CD14-positive monocyte (primary cell): Measurements from ENCODE around the gene RAMAC. TPM values are rescaled to one million over a fixed set of nuclear protein-coding genes. Genes with fewer than 3 reads are reported as not detected.

Experiments
- DNase-seq, 3 donors: peaks; one replicate each; pipeline ENCODE4 v3.0.0-alpha.2; 2011 to 2022
- H2AFZ ChIP-seq: 2 replicates; pipeline ENCODE4 v1.6.0; 2012; ENCODE audit warnings: mild to moderate bottlenecking, low read depth, low read length, inconsistent platforms; ENCODE audit not compliant: insufficient read depth, poor library complexity, severe bottlenecking
- H3K27ac ChIP-seq, 2 donors: 1 replicate in 1 of 2; 2 replicates in 1 of 2; pipeline ENCODE4 v1.5.1; 2012 to 2013; ENCODE audit warnings: low read length in 2 of 2, control low read depth in 1 of 2, inconsistent platforms in 1 of 2, low read depth in 1 of 2, mild to moderate bottlenecking in 1 of 2
- H3K27me3 ChIP-seq, 2 donors: one replicate each; pipeline versions ENCODE4 v1.6.0 to v1.6.1; 2011 to 2013; ENCODE audit warnings: low read length in 2 of 2; ENCODE audit not compliant: control insufficient read depth in 2 of 2, insufficient read depth in 2 of 2
- H3K36me3 ChIP-seq, 2 donors: replicated peaks in 1 of 2; 1 replicate in 1 of 2; 2 replicates in 1 of 2; pipeline versions ENCODE4 v1.5.1 to v1.6.1; 2012 to 2013; ENCODE audit warnings: low read length in 2 of 2, control low read depth in 1 of 2, inconsistent platforms in 1 of 2, mild to moderate bottlenecking in 1 of 2; ENCODE audit not compliant: insufficient read depth in 2 of 2, control insufficient read depth in 1 of 2
- H3K4me1 ChIP-seq, 2 donors: 1 replicate in 1 of 2; 2 replicates in 1 of 2; pipeline versions ENCODE4 v1.5.1 to v1.6.1; 2012 to 2013; ENCODE audit warnings: low read length in 2 of 2, control low read depth in 1 of 2, inconsistent platforms in 1 of 2, mild to moderate bottlenecking in 1 of 2, moderate library complexity in 1 of 2; ENCODE audit not compliant: insufficient read depth in 2 of 2, control insufficient read depth in 1 of 2
- H3K4me2 ChIP-seq: replicated peaks from 2 replicates; pipeline ENCODE3; 2012; ENCODE audit warnings: low read length, moderate library complexity, mild to moderate bottlenecking; ENCODE audit not compliant: poor library complexity, severe bottlenecking; ENCODE audit errors: extremely low read depth
- H3K4me3 ChIP-seq, 3 experiments: fragments of 200-600 bp in 1 of 3; sonication (generic) in 1 of 3; replicated peaks in 1 of 3; 1 replicate in 2 of 3; 2 replicates in 1 of 3; pipeline ENCODE4 v1.5.1; 2011 to 2013; ENCODE audit warnings: low read length in 3 of 3, mild to moderate bottlenecking in 3 of 3, control low read depth in 2 of 3, low read depth in 2 of 3, inconsistent platforms in 1 of 3, moderate library complexity in 1 of 3
- H3K79me2 ChIP-seq: 2 replicates; pipeline ENCODE4 v1.6.0; 2012; ENCODE audit warnings: mild to moderate bottlenecking, control low read depth, inconsistent platforms, low read length, moderate library complexity; ENCODE audit not compliant: insufficient read depth
- H3K9ac ChIP-seq: 2 replicates; pipeline ENCODE4 v1.6.0; 2017; ENCODE audit warnings: low read length, mild to moderate bottlenecking; ENCODE audit not compliant: insufficient read depth, poor library complexity, severe bottlenecking
- H3K9me3 ChIP-seq, 2 donors: replicated peaks in 1 of 2; 1 replicate in 1 of 2; 2 replicates in 1 of 2; pipeline versions ENCODE4 v1.5.1 to v1.6.1; 2012 to 2013; ENCODE audit warnings: low read length in 2 of 2, control low read depth in 1 of 2; ENCODE audit not compliant: control insufficient read depth in 1 of 2, insufficient read depth in 1 of 2
- H4K20me1 ChIP-seq: 2 replicates; pipeline ENCODE4 v1.6.0; 2012; ENCODE audit warnings: mild to moderate bottlenecking, low read length, control low read depth, moderate library complexity; ENCODE audit not compliant: insufficient read depth
- H3K27ac Mint-ChIP-seq, 7 donors: one replicate each; pipeline ENCODE4 v1.8.0; 2020; ENCODE audit warnings: mild to moderate bottlenecking in 7 of 7, mixed read lengths in 7 of 7, moderate library complexity in 6 of 7, inconsistent platforms in 2 of 7
- H3K27me3 Mint-ChIP-seq, 3 donors: one replicate each; pipeline ENCODE4 v1.8.0; 2021 to 2022; ENCODE audit warnings: low read depth in 3 of 3, mild to moderate bottlenecking in 3 of 3, mixed read lengths in 3 of 3, moderate library complexity in 3 of 3, inconsistent platforms in 1 of 3
- H3K36me3 Mint-ChIP-seq, 2 donors: one replicate each; pipeline ENCODE4 v1.8.0; 2020; ENCODE audit warnings: mixed read lengths in 2 of 2, inconsistent platforms in 1 of 2, mild to moderate bottlenecking in 1 of 2
- H3K4me1 Mint-ChIP-seq: one replicate; pipeline ENCODE4 v1.8.0; 2020; ENCODE audit warnings: mild to moderate bottlenecking, mixed read lengths
- H3K4me3 Mint-ChIP-seq, 2 donors: one replicate each; pipeline ENCODE4 v1.8.0; 2020; ENCODE audit warnings: mild to moderate bottlenecking in 2 of 2, mixed read lengths in 2 of 2, moderate library complexity in 1 of 2
- H3K9me3 Mint-ChIP-seq, 7 donors: one replicate each; pipeline ENCODE4 v1.8.0; 2020 to 2022; ENCODE audit warnings: mixed read lengths in 7 of 7, mild to moderate bottlenecking in 6 of 7, moderate library complexity in 6 of 7, inconsistent platforms in 2 of 7
- WGBS: methylation state at CpG from one replicate; pipeline ENCODE4 v1.1.5; 2013; ENCODE audit warnings: missing lambda C conversion rate; ENCODE audit not compliant: insufficient coverage; 5-methylcytosine and 5-hydroxymethylcytosine counted together
- intact Hi-C, 2 donors: fragments of 100-400 bp; cut with micrococcal nuclease; formaldehyde crosslinking; loops; one replicate each; pipeline versions ENCODE4 v1.15.0 to v1.15.1; 2023
- polyA plus RNA-seq, 3 donors: library from polyadenylated mRNA; depleted of rRNA in 1 of 3; unstranded in 2 of 3; stranded (reverse) in 1 of 3; fragments of 300-500 nt in 2 of 3; fragments of >200 nt in 1 of 3; fragmentation: Illumina TruSeq in 2 of 3; gene quantifications; 1 replicate in 2 of 3; 2 replicates in 1 of 3; pipeline ENCODE4 v1.2.3, GENCODE V29; 2012 to 2021
- TF ChIP-seq, protein P1 (sequence below): fragments of 200-600 bp; IDR thresholded peaks from one replicate; pipeline ENCODE4 v1.8.0; 2022; ENCODE audit warnings: antibody characterized with exemption, mild to moderate bottlenecking

The RAMAC gene
- polyA plus RNA-seq, 3 donors, result 6.1 to 39.9 (median 27.7) TPM

DNA sequence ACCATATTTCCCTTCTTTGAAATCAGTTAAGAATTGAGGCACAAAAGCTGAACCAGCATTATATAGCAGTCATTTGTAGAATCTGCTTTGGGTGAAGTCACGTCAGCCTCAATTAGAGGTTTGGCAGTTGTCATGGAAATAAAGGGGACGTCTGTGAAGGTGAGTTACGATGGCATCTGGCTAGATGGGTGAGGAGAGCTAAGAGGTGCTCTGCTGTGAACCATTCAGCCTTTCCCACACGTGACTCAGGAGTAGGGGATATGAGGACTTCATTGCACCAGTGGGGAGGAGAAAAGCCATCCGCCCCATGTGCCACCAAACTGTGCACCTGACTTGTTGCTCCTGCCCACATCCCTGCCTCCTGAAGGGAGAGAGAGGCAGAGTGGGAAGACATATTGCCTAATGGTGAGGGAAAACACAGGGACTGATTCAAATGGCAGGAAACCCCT, 28.2 kb downstream of the RAMAC start:
- no peak overlapping the region for H3K9ac ChIP-seq
- peaks cover 23 to 26% of the 10 kb centered on the region in 2 donors for H3K4me1 ChIP-seq
- TF ChIP-seq, protein P1, sequence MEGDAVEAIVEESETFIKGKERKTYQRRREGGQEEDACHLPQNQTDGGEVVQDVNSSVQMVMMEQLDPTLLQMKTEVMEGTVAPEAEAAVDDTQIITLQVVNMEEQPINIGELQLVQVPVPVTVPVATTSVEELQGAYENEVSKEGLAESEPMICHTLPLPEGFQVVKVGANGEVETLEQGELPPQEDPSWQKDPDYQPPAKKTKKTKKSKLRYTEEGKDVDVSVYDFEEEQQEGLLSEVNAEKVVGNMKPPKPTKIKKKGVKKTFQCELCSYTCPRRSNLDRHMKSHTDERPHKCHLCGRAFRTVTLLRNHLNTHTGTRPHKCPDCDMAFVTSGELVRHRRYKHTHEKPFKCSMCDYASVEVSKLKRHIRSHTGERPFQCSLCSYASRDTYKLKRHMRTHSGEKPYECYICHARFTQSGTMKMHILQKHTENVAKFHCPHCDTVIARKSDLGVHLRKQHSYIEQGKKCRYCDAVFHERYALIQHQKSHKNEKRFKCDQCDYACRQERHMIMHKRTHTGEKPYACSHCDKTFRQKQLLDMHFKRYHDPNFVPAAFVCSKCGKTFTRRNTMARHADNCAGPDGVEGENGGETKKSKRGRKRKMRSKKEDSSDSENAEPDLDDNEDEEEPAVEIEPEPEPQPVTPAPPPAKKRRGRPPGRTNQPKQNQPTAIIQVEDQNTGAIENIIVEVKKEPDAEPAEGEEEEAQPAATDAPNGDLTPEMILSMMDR, result no peak
- H3K36me3 Mint-ChIP-seq, result peaks cover 27 to 38% of the 10 kb centered on the region in 2 donors
- H3K36me3 ChIP-seq, result peaks cover 28 to 34% of the 10 kb centered on the region in 2 donors
- H3K27me3 ChIP-seq, result no peaks in the 10 kb centered on the region
- DNase-seq, result no peak
- no peak overlapping the region for H3K4me3 ChIP-seq
- H3K4me3 Mint-ChIP-seq, result no peak overlapping the region
- no peak overlapping the region for H3K4me2 ChIP-seq
- peaks cover 19% of the 10 kb centered on the region for H3K79me2 ChIP-seq
- H3K27ac Mint-ChIP-seq, result no peak overlapping the region
- H3K4me1 Mint-ChIP-seq, result peaks cover 30% of the 10 kb centered on the region
- no peaks in the 10 kb centered on the region for H3K9me3 ChIP-seq
- intact Hi-C loops, result loop anchor here (5.0 to 10.0 kb wide), 2 partner anchors 51 to 472 kb away; partner anchors contain the start of genes BTBD1 (in 1 of the 2) and RPS17 (in 1 of the 2)
- no peak overlapping the region for H3K27ac ChIP-seq
- H3K27me3 Mint-ChIP-seq, result peaks cover 0 to 2% (median 0%) of the 10 kb centered on the region in 3 donors
- peaks cover 14% of the 10 kb centered on the region for H4K20me1 ChIP-seq
- H2AFZ ChIP-seq, result no peak overlapping the region
- WGBS, result 95% methylated on average over 4 of the region's 5 CpGs
- H3K9me3 Mint-ChIP-seq, result peaks cover 0 to 3% (median 0%) of the 10 kb centered on the region in 7 donors

DNA sequence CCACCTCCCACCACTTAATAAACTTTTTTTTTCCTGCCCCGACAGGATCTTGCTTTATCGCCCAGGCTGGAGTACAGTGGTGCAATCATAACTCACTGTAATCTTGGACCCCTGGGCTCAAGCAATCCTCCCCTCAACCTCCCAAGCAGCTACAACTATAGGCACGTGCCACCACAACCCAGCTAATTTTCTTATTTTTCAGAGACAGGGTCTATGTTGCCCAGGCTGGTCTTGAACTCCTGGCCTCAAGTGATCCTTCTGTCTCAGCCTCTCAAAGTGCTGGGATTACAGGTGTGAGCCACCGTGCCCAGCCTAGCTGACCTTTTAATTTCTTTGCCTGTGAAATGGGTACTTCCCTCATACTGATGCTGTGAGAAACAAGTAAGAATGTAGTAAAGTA, 29.4 kb downstream of the RAMAC start:
- Histone ChIP-seq H3K79me2 (peaks cover 11% of the 10 kb centered on the region), H3K27ac (peak overlapping the region in 1 of 2 donors; percentile 3)

More for the DNA sequence above, 29.4 kb downstream of the RAMAC start:
- Mint-ChIP-seq H3K9me3 (peaks cover 0 to 3% (median 0%) of the 10 kb centered on the region in 7 donors), H3K27ac (peak overlapping the region in 2 of 7 donors; percentile 50 to 75), H3K27me3 (peaks cover 0 to 2% (median 0%) of the 10 kb centered on the region in 3 donors), H3K36me3 (peaks cover 29 to 42% of the 10 kb centered on the region in 2 donors), H3K4me3 (no peak overlapping the region), H3K4me1 (peaks cover 27% of the 10 kb centered on the region)
- peaks cover 14% of the 10 kb centered on the region for H4K20me1 ChIP-seq
- no peak overlapping the region for H3K4me2 ChIP-seq
- no peaks in the 10 kb centered on the region for H3K27me3 ChIP-seq
- DNase-seq, result no peak
- H3K4me3 ChIP-seq, result no peak overlapping the region
- intact Hi-C loops, result loop anchor here in 1 of 2 donors (10.0 kb wide), 1 partner anchor 49 kb away; the partner anchor contains the start of gene BTBD1
- H3K36me3 ChIP-seq, result peaks cover 39% of the 10 kb centered on the region in 2 donors
- H3K9me3 ChIP-seq, result no peaks in the 10 kb centered on the region
- TF ChIP-seq, protein P1, result no peak
- no peak overlapping the region for H2AFZ ChIP-seq
- WGBS, result 98% methylated on average over 4 of the region's 4 CpGs
- peaks cover 21 to 25% of the 10 kb centered on the region in 2 donors for H3K4me1 ChIP-seq
- H3K9ac ChIP-seq, result no peak overlapping the region
